HG03039 (cell line): ENCODE measurements around the gene TCP1.
"Not testable (repeated sequence)": the region's sequence is repeated elsewhere in the genome, so short reads cannot be mapped to it uniquely, and the experiment has no call there.

Experiments
- ATAC-seq: cut with Tn5 transposase; IDR thresholded peaks from one replicate; pipeline ENCODE4 v1.9.1; 2021; ENCODE audit warnings: mild to moderate bottlenecking, moderate library complexity; ENCODE audit not compliant: unreplicated experiment

TCP1 gene

DNA sequence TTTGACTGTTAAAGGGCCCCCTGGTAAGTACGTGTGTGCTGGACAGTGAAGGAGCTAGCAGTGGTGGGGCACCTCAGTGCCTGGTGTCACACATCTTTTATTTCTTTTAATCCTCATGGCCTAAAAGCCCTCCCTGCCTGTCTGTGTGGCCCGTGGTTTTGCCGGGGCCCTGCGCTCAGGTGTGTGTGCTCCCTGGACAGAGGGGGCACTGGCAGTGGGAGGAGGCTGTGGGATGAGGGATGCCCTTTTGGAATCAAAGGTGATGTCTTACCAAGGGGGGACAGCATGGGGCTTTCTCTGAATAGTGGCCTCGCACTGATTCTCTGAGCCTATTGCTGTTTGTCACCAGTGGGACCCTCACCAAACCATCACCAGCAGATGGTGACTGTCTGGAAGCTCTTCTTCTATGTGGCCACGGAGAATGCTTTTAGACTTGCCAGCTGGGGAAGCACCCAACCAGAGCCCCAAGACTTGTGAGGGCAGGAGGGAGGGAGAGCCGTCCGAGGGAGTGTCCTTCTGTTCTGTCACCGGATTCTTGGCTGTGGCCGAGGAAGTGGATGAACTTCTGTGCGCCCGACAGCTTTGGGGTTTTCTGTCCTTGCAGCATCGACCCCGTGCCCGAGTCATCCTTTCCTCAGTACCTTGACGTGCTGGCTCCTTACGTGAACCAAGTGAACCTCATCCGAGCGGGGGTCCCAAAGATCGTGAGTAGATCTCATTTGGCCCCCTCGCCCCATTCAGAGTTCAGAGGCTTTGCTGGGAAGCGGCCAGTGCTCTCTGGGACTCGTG is 28.7 kb upstream of the TCP1 start:
- no peak for ATAC-seq

DNA sequence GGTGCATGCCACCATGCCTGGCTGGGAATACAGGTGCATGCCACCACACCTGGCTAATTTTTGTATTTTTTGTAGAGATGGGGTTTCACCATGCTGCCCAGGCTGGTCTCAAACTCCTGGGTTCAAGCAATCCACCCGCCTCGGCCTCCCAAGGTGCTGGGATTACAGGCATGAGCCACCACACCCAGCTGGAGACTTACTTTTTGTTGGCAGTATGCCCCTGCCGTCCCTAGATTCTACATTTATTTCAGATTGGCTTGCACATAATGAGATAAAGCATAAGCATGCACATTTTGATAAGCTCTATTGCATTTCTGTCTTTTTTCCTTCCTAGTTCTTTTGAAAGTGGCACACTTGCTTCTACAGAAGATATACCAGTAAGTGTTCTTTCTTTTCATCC is 27.4 kb upstream of the TCP1 start:
- not testable (repeated sequence) for ATAC-seq

DNA sequence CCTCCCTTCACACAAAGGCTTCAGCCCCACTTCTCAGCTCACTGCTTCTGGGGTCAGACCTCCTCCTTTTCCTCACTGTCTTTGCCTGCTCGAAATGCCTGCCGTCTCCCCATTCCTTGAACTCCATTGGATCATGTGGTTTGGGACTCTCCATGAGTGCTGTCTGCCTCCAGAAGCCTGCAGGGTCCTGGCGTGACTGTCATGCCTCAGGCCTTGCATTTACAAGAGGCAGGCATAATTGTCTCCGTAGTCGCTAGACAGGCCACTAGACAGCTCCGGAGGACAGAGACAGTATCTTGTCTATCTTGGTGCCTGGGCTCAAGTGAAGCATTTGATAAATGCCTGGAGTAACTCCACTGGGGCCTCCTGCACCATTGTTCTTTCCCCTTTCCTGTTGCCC is 26.0 kb upstream of the TCP1 start:
- no peak for ATAC-seq

DNA sequence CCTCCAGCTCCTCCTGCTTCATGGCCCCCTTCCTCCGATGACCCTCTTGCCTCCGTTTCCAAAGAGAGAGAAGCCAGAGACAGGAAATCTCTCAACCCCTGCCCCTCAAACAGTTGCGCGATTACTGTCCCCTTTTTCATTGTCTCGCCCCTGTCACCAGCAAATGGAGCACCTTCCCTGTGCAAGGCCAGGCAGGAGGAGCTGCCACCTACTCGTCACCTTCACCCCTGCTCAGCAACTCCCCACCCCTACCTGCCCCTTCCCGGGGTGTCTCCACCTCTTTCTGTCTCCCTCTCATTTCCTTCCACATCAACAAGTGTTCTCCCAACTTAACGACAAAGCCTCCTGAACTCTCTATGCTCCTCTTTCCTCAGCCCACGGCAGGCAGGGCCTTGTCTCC is 24.4 kb upstream of the TCP1 start:
- ATAC-seq: no peak

DNA sequence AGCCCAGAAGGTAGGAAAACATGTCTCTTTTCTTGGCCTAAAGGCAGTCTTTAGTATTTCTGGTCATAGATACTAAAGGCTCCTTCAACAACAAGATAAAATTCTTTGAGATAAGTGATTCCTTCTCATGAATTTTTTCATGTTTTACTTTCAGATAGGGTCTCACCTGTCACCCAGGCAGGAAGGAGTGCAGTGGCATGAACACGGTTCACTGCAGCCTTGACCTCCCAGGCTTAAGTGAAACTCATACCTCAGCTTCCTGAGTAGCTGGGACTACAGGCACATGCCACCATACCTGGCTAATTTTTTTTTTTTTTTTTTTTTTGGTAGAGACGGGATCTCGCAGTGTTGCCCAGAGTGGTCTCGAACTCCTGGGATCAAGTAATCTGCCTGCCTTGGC is 19.7 kb upstream of the TCP1 start:
- ATAC-seq: no peak

DNA sequence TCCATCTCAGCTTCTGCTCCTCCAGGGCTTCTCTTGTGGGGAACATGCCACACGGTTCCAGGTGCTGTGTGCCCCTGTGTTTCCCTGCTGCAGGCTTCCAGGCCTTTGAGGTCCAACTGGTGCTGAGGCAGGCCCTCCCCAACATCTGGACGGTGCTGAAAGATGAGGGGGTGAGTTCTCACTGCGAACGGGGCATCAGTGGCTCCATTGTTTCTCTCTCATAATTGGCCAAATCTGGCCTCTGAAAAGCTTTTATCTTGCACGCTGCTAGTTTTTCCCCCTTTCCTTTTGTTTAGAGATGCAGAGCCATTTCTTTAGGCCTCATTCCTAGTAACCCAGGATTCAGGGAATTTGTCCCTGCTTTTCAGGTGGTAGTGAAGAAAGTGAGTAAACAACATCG is 19.2 kb upstream of the TCP1 start:
- no peak for ATAC-seq

DNA sequence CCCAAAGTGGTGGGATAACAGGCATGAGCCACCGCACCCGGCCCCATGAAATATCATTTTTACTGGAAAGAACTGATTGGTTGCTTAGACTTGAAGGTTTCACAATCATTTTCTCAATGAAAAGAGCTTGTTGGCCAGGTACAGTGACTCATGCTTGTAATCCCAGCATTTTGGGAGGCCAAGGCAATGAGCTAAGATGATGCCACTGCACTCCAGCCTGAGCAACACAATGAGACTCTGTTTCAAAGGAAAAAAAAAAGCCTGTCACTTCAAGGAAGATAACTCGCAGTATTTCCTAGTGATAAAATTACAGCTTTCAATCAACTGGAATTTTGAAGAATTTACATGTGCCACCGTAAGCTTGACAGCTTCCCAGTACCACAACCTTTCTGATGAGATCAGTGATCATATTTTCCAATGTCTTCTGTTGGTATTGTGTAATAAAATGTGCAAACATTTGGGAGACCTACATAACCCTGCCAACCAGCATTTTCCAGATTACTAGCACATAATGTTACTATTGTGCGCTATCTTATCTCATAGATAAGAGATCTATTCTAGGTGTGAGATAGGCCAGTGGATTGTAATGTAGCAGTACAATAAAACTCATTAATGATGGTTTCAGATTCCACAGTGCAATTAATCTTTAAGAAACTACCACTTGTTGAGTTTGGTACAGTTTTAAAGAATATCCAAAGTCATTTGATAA is 17.9 kb upstream of the TCP1 start:
- no peak for ATAC-seq

DNA sequence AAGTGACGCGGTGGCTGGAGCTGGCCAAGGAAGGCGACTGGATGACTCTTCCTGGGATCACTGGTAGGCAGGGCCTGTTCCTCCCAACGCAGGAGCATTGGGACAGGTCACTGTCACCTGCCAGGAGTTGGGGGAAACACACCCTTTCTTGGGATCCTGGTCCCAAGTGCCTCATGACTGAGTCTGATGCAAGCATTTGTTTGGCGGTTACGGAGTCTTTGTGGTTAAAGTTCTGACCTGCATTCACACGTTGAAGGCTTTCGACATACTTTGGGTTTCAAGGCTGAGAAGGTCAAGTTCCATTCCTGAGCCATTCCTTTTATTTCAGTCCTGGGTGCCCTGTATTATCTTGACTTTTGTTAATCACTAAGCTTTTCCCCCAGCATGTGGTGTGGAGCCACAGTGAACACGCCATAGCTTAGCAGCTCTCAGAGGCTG is 16.6 kb upstream of the TCP1 start:
- ATAC-seq: no peak

DNA sequence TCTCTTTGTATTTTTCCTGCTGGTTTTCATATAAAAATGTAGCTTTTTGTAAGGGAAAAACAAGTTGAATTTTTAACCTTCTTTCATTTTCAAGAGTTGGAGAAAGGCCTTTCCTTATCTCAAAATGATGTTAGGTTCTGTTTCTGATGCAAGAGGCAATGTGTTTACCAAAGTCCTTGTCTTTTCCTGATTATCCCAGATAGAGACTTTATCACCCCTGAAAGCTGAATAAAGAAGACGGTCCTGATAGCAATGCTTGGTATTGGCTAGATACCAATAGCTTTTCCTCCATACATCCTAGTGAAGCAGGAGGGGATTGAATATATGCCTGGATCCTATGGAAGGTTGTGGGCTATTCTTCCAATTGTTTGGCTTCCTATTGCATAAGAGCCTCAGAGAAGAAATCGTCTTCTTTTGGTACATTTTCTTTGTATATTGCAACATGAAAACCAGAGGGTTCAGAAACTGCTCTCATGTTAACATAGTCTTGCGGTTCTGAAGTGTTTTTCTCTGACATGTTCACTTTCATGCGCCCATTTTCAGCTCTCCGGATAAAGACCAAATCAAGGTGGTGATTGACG is 16.1 kb upstream of the TCP1 start:
- no peak for ATAC-seq

DNA sequence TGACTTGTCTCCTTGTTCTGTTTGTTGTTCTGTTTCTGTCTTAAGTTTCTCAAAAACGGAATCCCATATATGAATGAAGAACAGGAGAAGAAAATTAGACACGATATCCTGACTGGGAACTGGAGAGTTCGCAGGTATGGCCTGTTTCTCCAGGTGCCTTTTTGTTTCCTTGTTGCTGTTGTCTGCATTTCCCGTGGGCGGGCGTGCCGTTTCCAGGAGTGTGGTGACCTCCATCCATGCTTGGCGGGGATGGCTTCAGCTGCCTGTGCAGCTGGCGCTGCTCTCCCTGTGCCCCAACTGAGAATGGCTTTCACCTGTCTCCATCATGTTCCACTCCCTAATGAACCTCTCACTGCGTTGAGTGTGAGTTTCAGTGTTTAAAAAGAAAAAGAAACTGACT is 15.1 kb upstream of the TCP1 start:
- ATAC-seq: no peak

DNA sequence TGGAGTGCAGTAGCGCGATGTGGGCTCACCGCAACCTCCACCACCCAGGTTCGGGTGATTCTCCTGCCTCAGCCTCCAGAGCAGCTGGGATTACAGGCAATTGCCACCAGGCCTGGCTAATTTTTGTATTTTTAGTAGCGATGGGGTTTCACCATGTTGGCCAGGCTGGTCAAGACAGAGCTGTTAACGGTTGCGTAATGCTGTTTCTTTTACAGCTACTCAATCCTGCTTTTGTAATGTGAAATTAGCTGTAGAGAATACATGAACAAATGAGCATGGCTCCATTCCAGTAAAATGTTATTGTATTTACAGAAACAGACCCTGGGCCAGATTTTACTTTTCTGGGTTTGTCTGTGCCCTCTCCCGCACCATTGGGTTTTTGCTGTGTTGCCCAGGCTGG is 12.5 kb upstream of the TCP1 start:
- no peak for ATAC-seq

DNA sequence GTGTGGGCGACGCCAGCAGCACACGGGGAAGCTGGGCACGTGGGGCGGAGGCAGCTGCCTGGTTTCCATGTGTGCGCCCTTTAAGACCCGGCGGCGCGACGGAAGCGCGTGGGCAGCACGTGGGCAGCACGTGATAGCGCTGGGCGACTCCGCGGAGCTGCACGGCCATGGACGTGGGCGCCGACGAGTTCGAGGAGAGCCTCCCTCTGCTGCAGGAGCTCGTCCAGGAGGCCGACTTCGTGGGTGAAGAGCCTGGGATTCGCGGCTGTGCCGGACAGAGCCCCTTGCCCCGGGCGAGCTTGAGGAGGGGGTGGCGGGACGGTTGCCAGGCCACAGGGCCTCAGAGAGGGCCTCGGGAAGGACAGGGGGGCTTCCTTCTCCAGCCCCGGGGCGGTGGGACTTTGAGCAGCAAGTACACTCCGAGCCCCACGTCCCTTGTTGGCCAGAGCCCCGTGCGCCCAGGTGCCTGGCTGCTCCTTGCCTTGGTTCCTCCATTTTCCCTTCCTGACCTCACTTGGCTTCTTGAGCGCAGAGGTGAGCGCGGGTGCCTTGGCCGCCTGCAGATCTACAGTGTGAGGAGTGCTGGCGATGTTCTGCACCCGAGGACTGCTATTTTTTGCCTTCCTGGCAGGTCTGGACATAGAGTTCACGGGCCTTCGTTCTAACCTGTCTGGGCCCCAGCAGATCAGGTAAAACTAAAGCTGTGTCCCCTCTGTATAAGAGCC is 10.9 kb upstream of the TCP1 start, which contains the start of gene PNLDC1:
TSS of gene PNLDC1 (plus strand) at position 136 of the 725 bp plus-strand sequence. CDS start at position 168, 32 bp downstream.
- no peak for ATAC-seq

DNA sequence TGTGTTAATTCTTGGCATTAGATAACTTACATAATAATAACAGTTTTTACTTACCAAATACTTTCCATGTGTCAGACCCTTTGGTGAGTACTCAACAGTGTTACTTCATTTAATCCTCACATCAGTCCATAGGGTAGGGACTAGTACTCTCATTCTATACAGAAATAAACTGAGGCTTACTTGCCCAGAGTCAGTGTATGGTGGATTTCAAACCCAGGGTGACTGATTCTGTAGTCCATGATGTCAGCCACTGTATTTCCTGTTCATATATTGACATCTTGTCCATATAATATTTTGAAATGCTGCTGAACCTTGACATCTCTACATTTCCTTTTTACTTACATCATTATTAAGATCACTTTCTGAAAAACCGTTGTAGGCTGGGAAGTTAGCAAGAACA is 8.2 kb upstream of the TCP1 start:
- no peak for ATAC-seq

DNA sequence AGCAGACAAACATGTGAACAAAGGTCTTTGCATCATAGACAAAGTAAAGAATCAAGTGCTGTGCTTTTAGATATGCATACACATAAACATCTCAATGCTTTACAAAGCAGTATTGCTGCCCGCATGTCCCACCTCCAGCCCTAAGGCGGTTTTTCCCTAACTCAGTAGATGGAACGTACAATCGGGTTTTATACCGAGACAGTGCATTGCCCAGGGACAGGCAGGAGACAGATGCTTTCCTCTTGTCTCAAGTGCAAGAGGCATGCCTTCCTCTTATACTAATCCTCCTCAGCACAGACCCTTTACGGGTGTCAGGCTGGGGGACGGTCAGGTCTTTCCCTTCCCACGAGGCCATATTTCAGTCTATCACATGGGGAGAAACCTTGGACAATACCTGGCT is 5.6 kb upstream of the TCP1 start:
- not testable (repeated sequence) for ATAC-seq

DNA sequence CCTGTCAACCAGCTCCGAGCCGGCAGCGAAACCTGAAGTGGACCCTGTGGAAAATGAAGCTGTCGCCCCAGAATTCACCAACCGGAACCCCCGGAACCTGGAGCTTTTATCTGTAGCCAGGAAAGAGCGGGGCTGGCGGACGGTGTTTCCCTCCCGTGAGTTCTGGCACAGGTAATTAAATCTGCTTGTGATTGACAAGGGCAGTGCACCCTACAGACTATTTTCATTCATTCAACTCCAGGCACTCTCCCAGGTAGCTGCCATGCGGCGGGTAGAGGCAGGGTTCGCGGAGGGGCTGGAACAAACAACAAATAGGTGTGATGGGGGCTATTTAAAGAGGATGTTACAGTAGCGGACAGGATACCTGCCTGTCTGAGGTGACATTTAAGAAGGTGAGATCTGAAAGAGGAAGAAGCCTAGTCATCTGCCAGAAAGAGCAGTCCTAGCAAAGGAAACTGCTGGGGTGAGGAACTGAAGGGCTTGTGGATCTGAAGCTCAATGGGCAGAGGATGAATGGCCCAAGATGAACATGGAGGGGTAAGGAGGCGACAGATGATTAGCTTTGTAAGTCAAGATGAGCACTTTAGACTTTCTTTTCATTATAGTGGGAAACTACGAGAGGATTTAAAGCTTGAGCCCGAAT is 1.7 kb upstream of the TCP1 start:
- ATAC-seq: no peak

DNA sequence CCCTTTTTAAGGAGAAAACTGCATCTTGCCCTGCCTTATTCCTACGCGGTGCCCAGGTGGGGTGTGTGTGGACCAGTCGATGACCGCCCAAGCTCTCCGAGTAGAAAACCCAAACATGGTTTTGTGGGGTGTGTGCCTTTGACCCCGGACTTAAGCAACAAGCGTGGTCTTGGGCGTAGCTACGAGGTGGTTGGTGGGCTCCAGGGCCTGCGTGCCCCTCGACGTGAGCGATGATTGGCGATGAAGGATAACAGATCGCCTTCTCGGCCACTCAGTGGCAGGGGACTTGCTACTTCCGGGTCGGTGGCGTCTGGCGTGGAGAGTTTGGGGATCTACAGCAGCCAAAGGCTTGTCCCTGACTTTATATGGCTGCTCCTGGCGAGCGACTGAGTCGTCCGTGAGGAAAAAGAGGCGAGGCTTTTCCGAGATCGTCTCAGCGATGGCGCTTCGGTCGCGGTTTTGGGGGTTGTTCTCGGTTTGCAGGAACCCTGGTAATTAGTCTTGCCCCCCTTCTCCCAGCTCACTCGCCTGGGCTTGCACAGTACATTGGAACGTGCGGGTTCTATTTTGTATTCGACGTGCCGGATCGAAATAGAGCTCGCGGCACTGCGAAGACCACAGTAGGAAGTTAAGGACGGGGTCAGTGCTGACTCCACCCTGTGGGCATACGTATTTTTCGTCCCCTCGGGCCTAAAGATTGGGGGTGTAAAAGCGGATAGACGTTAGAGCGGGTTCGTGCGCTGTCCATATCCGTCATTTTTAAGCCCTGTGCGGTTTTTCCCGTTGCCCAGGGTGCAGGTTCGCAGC is 950 bp upstream of the TCP1 start, which contains the start of gene MRPL18:
TSS of gene MRPL18 (plus strand) at position 319 of the 807 bp plus-strand sequence. CDS start at position 440, 121 bp downstream.
- ATAC-seq: peak; percentile 77

DNA sequence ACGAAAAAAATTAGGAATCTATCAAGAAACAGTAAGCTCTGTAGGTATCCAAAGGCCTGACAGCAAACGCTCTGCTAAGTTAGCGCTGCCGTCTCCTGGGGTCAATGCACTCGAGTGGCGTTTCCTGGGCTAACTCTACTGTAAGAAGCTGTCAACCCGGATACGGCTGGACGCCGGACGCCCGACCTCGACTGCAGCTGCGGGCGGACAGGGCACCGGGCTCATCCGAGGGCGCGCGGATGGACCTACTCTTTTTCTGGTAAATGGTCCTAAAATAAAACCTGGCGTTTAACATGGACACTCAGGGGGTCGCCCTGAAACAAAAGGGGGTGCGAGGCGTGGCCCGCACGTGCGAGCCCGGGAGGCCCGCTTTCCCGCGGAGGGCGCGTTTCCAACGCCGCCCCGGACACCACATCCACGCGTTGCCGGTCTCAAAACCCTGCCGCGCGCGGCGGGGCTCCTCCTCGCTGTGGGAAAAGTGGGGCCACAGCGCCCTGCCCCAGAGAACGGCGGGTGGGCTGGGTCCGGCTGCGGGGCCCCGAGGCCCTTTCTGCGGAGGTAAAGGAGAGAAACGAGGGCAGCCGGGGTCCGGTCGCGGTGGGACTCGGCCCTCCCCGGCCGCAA is 537 bp downstream of the TCP1 start:
- ATAC-seq: no peak

DNA sequence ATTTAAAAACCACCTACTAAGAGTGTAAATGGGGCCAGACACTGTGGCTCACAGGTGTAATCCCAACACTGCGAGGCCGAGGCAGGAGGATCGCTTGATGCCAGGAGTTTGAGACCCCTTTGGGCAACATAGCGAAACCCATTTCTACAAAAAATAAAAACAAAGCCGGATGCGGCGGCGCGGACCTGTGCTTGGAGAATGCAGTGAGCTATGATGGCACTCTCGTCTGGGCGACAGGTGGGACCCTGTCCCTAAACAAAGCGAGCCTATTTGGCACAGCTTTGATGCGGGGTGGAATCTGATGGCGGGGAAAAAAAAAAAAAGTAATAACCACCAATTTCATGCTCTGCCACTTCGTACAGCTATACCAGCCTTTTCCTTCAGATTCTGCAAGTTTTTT is 1.1 kb downstream of the TCP1 start:
- ATAC-seq: no peak

DNA sequence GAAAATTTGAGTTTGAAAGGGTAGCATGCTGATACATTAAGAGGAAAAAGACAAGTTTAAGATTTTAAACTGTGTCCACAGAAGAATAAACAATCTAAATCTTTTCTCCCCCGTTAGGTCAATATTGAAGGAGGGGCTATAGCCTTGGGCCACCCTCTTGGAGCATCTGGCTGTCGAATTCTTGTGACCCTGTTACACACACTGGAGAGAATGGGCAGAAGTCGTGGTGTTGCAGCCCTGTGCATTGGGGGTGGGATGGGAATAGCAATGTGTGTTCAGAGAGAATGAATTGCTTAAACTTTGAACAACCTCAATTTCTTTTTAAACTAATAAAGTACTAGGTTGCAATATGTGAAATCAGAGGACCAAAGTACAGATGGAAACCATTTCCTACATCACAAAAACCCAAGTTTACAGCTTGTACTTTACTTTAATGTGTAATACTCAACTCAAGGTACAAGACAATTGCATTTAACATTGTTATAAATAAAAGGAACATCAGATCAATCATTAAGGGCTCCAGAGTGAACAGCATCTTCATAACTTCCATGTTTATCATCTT is 10.8 kb downstream of the TCP1 start:
- no peak for ATAC-seq
